ENCODE measurements around the gene PLA2G2C. TPM values are rescaled to one million over a fixed set of nuclear protein-coding genes. Genes with fewer than 3 reads are reported as not detected.

PLA2G2C gene
- total RNA-seq, 1 experiment from 2014 or later = not detected

DNA sequence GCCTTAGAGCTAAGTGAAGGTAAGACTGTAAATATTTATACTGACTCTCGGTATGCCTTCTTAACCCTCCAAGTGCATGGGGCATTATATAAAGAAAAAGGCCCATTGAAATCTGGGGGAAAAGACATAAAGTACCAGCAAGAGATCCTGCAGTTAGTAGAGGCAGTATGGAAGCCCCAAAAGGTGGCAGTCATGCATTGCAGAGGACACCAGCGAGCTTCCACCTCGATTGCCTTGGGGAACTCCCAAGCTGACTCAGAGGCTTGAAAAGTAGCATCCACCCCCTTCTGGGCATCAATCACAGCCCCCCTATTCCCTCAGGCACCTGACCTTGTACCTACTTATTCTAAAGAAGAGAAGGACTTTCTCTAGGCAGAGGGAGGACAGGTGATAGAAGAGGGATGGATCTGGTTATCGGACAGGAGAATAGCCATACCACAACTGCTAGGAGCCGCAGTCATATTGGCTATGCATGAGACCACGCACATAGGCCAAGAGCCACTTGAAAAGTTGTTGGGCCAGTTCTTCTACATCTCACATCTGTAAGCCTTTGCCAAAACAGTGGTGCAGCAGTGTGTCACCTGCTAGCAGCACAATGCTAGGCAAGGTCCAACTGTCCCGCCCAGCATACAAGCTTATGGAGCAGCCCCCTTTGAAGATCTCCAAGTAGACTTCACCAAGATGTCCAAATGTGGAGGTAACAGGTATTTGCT lies 27.8 kb downstream of the PLA2G2C start:
- DNase-seq (ENCODE audit: low read depth) = no peak

DNA sequence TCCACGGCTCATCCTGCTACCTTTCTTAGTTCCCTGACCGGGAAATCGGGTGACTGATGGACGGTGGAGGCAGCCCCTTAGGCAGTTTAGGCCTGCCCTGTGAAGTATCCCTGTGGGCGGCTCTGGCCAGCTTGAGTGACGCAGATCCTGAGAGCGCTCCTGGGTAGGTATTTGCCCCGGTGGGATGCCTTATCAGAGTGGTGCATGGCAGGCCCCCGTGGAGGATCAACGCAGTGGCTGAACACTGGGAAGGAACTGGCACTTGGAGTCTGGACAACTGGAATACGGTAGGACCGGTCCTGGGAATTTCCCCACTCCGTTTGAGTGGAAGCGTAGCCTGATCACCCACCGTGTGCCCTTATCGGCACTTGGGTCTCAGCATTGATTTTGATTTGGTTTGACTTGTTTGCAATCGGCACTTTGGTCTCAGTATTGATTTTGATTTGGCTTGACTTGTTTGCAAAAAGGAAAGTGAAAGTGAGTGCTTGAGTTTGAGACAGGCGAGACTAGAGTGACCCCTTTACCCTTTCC lies 32.0 kb downstream of the PLA2G2C start:
- no peak for DNase-seq (ENCODE audit: low read depth)

DNA sequence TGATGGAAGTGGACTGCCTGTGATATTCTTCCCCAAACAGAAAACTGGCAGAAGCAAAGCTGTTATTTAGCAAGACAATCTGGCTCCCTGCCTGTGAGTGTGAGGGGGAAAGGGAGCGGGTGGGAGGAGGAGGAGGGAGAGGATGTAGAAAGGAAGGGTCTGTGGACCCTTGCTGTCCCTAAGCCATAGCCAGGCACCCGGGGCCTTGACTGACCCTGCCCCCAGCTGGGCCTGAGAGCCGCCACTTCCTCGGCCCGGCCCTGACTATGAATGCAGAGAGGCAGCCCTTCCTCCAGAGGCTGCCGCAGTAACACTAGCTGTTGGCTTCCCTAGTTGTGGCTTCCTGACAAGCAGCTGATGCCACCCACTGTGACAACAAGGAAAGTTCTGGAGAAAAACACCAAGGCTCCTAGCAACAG lies 33.3 kb downstream of the PLA2G2C start:
- DNase-seq (ENCODE audit: low read depth) = no peak

DNA sequence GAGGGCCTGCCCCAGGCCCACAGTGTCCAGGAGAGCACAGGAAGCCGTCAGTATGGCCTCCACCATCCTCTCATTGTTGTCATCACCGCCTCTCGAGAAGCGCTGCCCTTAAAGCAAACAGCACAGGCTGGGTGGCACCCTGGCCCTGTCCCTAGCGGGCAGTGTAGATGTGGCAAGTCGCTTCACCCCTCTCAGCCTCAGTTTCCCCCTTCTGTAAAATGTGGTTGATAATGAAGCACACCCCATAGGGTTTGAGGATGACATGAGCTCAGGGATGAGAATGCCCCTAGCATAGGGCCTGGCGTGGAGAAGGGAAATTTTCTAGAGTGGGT lies 33.8 kb downstream of the PLA2G2C start:
- no peak for DNase-seq (ENCODE audit: low read depth)

DNA sequence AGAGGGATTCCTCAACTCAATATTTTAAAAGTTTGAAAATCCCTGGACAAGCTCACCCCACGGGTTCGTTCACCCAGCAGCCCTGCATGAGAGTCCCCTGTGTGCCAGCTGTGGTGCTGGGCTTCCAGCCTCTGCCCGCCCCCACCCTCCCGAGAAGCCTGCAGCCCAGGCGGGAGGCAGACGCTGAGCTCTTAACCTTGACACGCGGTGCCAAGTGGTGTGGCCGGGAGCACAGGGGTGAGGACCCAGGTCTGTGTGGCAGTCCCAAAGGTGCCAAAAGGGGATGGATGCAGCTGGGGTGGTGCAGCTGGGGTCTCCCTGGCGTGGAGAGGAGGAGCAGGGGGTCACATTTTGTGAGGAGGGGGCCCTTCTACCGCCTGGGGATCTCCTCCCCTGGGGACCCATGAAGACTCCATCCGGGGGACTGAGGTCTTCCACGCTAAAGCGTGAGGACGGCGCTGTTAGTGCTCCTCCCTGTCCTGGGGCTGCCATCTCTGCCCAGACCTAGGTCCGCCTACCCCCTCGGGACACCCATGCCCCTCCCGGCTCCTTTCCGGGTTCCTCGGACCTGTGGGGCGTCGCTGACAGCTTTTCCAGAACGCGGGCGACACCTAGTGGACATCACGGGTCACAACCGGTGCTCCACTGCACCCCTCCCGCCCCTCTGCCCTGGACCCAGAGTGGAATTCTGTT lies 34.3 kb downstream of the PLA2G2C start:
- peak; percentile 70 for DNase-seq (ENCODE audit: low read depth)

DNA sequence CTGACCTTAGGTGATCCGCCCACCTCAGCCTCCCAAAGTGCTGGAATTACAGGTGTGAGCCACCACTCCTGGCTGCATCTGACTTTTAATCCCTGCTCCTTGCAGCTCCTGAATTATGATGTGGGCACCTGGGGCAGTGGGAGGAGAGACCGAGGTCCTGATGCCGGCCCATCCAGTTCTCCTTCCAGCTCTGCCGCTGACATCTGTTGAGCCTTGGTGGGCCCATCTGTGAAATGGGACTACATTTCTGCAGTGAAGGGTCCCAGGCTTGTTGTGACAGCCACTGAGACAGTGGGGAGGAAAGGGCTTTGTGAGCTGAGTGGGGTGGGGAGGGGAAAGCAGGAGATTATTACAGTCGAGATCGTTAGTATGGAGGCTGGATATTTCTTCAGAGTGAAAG lies 35.3 kb downstream of the PLA2G2C start:
- no peak for DNase-seq (ENCODE audit: low read depth)

DNA sequence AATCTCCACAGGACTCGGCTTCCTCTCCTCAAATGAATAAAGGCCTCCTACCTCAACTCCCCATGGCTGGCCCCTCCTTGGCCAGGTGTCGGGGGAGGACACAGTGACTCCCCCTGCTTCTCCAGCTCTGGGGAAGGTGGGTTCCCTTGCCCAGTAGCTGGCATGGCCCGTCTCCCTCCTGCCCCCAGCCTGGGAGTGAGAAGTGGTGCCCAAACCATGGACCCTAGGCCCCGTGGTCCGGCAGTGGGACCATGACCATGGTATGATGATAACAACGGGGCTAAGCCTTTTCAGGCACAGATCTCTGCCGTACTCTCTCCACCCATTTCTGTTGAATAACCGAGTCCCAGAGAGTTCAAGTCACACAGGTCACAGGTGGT lies 36.0 kb downstream of the PLA2G2C start:
- DNase-seq (ENCODE audit: low read depth) = no peak

DNA sequence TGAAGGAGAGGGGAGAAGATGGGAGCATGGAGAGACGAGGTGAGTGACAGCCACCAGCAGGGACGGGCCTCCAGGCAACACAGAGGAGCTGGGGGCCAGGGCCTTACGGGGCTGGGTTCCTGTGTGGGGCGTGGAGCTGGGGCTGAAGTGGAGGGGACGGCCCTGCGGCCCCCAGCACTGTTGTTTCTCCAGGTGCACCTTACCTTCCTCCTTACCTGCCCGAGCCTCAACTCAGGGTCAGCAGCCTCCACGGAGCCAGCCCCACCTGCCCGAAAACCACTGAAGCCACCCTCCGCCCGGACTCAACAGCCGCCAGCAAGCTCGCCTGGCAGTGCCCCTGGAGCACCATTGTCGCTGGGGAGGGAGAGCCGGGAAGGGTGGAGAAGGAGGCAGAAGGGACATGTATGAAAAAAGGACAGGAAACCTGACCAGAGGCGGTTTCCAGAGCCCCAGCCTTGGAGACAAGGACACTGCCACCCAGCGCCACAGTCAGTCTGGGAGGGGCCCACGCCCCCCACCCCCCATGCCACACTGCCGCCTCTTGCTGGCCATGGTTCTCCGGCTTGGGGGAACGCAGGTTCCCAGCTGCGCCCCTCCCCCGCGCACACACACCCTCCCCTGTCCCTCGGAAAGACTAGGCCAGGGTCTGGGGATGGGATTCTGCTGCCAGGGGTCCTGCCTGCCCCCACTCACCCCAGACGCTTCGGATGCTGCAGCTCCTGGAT lies 36.6 kb downstream of the PLA2G2C start:
- DNase-seq (ENCODE audit: low read depth) = no peak

DNA sequence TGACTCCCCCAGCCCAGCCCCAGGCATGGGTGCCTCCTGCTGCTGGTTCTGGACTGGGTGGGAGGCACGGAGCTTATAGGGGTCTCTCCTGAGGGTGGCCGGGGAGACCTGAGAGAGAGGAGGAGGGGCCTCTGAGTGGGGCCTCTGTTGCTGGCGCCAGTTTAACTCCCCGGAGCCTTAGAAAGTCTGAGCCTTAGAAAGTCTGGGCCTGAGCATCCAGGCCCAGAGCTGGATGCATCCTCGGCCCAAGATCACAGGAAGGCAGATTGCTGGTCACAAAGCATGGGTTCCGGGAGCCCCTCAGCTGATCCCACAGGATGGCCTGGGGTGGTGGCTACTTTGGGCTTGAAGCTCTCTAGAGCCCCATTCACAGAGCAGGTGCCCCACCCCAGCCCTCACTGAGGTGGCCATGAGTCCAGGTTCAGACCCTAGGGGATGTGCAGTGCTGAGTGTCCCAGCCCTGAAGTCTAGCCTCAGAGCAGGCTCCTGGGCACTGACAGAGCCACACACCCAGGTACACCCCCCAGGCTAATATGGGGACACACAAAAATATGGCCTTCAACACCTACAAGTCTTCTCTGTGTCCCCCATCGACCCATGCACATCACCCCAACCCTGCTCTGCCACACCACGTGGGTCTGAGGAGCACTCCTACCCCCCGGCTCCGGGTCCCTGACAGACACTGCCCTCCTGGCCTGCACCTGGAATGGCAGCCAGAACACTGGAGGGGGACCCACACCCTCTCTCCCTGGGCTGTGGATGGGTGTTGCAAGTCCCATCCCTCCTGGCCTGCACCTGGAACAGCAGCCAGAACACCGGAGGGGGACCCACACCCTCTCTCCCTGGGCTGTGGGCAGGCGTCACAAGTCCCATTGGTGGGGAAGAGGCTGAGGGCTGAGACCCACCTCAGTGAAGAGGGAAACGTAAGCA lies 37.5 kb downstream of the PLA2G2C start:
- DNase-seq (ENCODE audit: low read depth) = no peak

DNA sequence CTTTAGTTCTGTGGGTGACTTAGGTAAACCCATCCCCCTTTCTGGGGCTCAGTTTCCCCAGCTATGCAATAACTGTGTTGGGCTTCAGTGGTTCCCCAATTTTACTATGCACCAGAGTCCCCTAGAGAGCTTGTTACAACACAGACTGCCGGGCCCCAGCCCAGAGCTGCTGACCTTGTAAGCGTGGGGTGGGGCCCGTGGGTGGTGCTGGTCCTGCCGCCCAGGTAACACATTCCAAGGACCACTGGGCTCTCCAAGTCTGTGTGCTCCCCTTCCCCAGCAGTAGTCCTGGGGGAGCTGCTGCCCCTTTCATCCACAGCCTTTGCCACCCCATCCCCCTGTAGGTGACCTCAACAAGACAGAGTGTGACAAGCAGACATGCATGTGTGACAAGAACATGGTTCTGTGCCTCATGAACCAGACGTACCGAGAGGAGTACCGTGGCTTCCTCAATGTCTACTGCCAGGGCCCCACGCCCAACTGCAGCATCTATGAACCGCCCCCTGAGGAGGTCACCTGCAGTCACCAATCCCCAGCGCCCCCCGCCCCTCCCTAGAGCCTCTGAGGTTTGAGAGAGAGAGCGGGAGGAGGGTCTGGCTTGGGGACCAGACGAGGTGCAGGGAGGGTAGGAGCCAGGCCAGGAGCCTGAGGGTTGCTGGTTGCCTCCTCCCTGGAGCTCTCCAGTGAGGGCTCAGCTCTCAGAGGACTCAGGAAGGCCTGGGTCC lies 38.3 kb downstream of the PLA2G2C start:
- no peak for DNase-seq (ENCODE audit: low read depth)

DNA sequence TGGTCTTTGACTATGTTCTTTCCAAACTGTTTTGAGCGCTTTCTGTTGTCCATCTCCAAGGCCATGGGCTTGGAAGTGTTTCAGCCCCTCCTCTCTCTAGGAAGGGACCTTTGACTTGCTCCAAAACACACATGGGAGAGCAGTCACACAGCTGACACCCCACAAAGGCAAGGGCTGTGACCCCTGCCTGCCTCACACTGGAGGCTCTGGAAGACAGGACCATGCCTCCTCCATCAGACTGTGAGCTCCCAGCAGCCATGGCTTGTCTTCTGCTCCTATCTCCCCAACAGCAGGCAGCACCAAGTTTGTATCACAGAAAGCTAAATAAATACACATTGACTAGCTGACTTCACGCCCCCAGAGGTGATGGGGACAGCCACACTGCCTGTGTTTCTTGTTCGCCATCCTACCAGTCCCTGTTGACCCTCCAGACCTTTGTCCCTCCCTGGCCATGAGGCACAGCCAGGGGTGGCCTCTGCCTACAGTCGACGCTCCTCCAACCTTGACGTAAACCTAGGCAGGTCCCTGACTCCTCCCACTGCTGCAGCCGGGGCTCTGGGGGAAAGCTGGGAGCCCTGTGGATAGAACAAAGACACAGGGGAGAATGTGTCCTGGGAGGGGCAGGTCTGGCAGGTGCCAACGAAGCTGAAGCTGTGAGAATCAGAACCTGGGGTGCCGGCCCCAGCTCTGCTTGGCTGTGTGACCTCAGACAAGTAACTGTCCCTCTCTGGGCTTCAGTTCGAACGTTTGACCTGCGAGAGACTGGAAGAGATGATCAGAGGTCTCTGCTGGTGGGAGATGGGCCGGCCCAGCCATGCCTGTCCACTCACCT lies 42.4 kb downstream of the PLA2G2C start:
- no peak for DNase-seq (ENCODE audit: low read depth)

DNA sequence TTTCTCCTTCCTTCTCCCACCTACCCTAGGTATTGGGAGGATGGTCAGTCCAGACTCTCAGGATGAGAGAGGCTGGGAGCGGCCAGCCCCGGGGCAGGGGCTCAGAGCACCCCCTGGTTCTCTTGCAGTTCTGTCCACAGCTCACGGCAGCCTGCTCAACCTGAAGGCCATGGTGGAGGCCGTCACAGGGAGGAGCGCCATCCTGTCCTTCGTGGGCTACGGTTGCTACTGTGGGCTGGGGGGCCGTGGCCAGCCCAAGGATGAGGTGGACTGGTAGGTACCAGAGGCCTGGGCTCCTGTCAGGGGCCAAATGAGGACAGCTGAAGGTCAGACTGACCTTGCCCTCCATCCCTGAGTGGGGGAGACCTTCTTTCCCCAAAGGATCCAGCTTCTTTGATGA lies 43.0 kb downstream of the PLA2G2C start:
- DNase-seq (ENCODE audit: low read depth) = no peak

DNA sequence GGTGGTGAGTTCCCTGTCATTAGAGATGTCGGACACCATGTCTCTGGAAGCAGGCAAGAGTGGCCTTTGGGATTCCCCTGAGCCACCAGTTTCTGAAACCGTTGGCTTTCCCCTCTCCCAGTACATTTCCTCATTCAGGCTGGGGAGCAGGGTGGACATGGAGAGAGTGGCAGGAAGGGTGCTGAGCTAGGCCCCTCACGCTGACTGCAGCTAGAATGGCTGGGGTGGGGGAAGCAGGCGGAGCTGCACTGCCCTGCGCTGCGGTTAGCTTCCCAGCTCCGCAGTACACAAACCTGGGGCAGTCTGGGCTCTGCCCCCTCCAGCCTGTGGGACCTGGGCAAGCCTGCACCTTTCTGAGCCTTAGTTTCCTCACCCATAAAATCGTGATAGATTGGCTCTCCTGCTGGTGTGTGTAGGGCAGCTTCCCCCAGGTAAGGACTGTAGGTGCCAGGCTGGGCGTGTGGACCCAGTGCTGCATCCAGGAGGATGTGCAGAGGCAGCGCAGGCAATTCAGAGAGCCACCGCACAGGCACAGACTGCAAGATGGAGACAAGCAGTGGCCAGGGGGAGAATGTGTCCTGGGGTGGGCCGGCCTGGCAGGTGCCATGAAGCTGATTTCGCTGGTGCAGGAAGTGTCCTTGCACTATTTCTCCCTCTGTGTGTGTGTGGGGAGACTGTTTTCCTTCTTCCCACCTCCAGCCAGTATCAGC lies 44.2 kb downstream of the PLA2G2C start:
- DNase-seq (ENCODE audit: low read depth) = no peak

DNA sequence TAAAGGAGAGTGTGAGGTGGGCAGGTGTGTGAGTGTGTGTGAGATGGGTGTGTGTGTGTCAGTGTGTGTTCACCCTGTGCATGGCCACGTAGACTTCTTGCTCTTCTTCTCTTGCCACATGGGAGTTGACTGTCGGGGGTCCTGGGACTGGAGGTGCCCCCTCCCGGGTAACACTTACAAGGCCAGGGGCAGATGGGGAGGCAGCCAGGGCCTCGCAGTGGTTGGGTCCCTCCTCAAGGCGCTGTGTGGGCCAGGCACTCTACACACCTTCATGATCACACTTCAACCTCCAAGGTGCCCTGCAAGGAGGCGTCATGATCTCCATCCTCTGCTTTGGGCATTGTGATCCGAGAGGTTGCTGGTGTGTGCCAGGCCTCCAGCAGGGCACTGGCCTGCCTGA lies 44.9 kb downstream of the PLA2G2C start:
- DNase-seq (ENCODE audit: low read depth) = no peak

DNA sequence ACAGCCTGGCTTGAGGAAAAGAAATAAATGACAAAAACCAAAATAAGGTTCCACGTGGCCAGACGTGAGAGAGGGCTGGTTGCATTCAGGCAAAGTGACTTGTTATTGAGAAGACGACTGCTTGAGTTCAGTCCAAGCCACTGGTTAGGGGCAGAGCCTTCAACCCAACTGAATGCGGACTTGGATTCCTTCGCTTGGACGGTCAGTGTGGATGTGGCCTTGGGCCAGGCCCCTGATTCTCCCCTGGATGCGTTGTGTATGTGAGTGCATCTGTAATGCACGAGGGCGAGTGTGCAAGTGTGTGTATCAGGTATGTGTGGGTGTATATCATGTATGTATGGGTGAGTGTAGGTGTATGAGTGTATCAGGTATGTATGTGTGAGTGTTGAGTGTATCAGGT lies 45.3 kb downstream of the PLA2G2C start:
- no peak for DNase-seq (ENCODE audit: low read depth)

DNA sequence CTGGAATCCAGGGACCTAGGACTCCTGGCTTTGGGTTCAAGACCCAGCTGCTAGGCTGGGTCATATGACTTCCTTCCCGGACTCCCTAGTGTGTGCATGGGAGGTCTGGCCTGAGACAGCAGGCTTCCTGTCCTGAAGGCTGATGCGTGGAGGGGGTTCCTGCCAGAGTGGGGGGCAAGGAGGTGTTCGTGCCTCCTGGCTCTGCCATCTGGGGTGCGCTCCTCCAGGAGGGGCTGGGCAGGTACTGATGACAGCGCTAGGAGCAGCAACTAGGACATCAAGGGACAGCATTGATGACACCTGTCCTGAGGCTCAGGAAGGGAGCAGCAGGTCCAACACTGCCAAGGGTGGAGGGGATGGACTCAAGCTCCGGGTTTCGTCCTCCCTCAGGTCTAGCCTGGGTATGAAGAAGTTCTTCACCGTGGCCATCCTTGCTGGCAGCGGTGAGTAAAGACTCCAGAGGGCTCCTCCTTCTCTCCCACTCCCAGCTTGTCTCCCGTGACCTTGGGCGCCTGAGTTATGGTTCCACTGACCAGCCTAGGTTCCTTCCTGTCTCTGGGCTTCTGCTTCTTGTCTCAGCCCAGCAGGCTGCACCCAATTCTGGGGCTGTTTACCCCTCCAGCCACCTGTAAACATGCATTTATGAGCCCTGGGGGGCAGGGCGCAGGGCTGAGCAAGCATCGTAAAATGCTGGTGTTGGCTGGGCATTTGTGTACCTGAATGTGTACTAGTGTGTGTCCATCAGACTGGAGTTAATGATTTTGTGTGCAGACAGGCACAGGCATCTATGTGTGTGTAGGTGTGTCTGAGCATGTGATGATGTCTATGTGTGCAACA lies 46.3 kb downstream of the PLA2G2C start:
- DNase-seq (ENCODE audit: low read depth) = no peak

DNA sequence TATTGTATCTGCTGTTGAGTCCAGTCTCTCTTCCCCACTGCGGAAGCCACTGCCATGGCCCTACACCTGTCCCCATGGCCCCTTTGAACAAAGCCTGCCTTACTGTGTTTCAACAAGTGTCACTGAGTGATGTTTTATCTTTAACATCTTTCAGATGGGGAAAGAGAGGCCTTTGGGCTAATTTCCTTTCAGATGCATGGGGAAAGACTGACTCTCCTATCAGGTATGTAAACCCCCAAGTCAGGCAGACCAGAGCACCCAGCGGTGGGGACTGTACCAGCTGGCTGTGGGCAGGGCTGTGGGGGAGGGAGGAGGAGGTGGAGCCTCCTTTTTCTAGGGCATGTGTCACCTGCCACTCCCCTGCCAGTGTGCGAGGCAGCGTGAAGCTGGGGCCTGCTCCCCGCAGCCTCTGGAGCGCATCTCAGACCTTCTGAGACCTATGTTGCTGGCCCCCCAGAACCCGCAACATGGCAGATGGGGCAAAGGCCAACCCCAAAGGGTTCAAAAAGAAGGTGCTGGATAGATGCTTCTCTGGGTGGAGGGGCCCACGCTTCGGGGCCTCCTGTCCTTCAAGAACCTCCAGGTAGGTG lies 47.3 kb downstream of the PLA2G2C start, which contains the start of gene PLA2G2F:
Gene PLA2G2F, plus strand, starts transcription at position 363 of the 590 bp plus-strand sequence. Its CDS starts 105 bp downstream, at position 468.
- no peak for DNase-seq (ENCODE audit: low read depth)

DNA sequence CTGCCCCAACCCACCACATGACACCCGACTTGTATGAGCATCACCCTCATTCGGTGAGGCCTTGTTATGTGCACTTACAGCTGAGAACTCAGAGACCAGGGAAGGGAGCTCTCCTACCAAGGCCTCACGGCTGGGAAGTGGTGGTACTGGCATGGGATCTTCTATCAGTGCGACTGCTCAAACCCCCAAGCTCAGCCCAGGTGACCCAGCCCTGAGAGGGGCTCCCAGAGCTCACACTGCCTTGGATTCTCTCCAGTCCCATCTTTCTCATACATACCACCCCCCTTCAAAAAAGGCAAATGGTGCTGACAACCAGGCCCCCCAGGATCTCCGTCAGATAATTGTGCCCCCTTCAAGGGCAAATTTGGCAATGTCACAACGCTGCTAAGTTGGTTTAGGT lies 48.0 kb downstream of the PLA2G2C start:
- DNase-seq (ENCODE audit: low read depth) = no peak

Measured in HT1080 (cell line).